Aorta (tissue), 5 donors: ENCODE data around the gene TMPRSS9. TPM values are rescaled to one million over a fixed set of nuclear protein-coding genes. Genes with fewer than 3 reads are reported as not detected.
"Not testable (repeated sequence)": the region's sequence is repeated elsewhere in the genome, so short reads cannot be mapped to it uniquely, and the experiment has no call there.

Source experiments
- ATAC-seq: fragments of 200-7000 bp; cut with Tn5 transposase; one replicate; pipeline ENCODE4 v1.9.1; 2022; ENCODE audit warnings: moderate library complexity; ENCODE audit not compliant: low FRiP score
- DNase-seq, 2 donors: peaks; one replicate each; pipeline ENCODE4 v3.0.0-alpha.2; 2020
- H3K27ac ChIP-seq, 2 donors: one replicate each; pipeline ENCODE4 v1.5.1; 2013; ENCODE audit warnings: low read length in 2 of 2, mild to moderate bottlenecking in 2 of 2, moderate library complexity in 2 of 2, control low read depth in 1 of 2, inconsistent platforms in 1 of 2, low read depth in 1 of 2
- H3K27me3 ChIP-seq, 2 donors: one replicate each; pipeline ENCODE4 v1.6.1; 2013; ENCODE audit warnings: control low read depth in 1 of 2, low read length in 1 of 2, mild to moderate bottlenecking in 1 of 2, moderate library complexity in 1 of 2; ENCODE audit not compliant: insufficient read depth in 2 of 2, control insufficient read depth in 1 of 2
- H3K36me3 ChIP-seq, 2 donors: one replicate each; pipeline ENCODE4 v1.6.1; 2013; ENCODE audit warnings: control low read depth in 1 of 2, low read length in 1 of 2, mild to moderate bottlenecking in 1 of 2; ENCODE audit not compliant: insufficient read depth in 2 of 2, control insufficient read depth in 1 of 2
- H3K4me1 ChIP-seq, 2 donors: one replicate each; pipeline ENCODE4 v1.6.1; 2013; ENCODE audit warnings: low read length in 2 of 2, control low read depth in 1 of 2, mild to moderate bottlenecking in 1 of 2, moderate library complexity in 1 of 2; ENCODE audit not compliant: insufficient read depth in 2 of 2, control insufficient read depth in 1 of 2
- H3K4me3 ChIP-seq, 2 donors: one replicate each; pipeline ENCODE4 v1.5.1; 2013; ENCODE audit warnings: low read length in 2 of 2, control low read depth in 1 of 2, mild to moderate bottlenecking in 1 of 2
- H3K9me3 ChIP-seq: one replicate; pipeline ENCODE4 v1.6.1; 2013; ENCODE audit warnings: mild to moderate bottlenecking, low read length; ENCODE audit not compliant: control insufficient read depth
- WGBS, 2 donors: extraction: QIAGEN DNeasy Blood & Tissue Kit; methylation state at CpG; one replicate each; pipeline ENCODE4 v1.1.7; 2013; 5-methylcytosine and 5-hydroxymethylcytosine counted together
- intact Hi-C, 2 donors: fragments of 100-400 bp; cut with DNase I; formaldehyde crosslinking; loops; one replicate each; pipeline versions ENCODE4 v1.14.2 to v1.15.0; 2022
- polyA plus RNA-seq, 2 donors: library from polyadenylated mRNA; stranded (reverse); fragments of 200-250 nt; gene quantifications; one replicate each; pipeline ENCODE4 v1.2.3, GENCODE V29; 2013
- total RNA-seq, 2 donors: library from RNA; stranded (reverse); fragmentation: NEBNext Ultra II Directional; extraction: Animal tissue kit (Norgen Biotek cat#: 25700); gene quantifications; one replicate each; pipeline ENCODE4 v1.2.1, GENCODE V29; 2021
- donor health status: healthy with polysubstance abuse.
- donor health status: Bipolar disorder and iron deficiency.
- donor health status: DM: no; HTN: no; CAD: no.
- donor health status: DM: no; HTN: no; CAD: no.
- donor health status: DM: yes; HTN: yes; CAD: no.

TMPRSS9 gene
- total and polyA plus RNA-seq, 4 donors = 0.23 to 0.27 TPM; not detected in 2

GRCh38 chr19:2415973-2416319 lies 55.9 kb downstream of the TMPRSS9 start:
- Histone ChIP-seq H3K4me1 (no peaks in the 10 kb centered on the region), H3K9me3 (no peaks in the 10 kb centered on the region), H3K36me3 (no peaks in the 10 kb centered on the region), H3K4me3 (no peak overlapping the region), H3K27ac (no peak overlapping the region), H3K27me3 (no peaks in the 10 kb centered on the region)
- no peak for DNase-seq
- intact Hi-C loops = no loop called here
- 52 to 59% methylated on average over 6 of the region's 6 CpGs for WGBS, 2 donors
- peak; percentile 22 for ATAC-seq

GRCh38 chr19:2416321-2417097 lies 56.4 kb downstream of the TMPRSS9 start:
- ATAC-seq (no peak), DNase-seq (no peak)
- H3K4me1 ChIP-seq = no peaks in the 10 kb centered on the region
- 91 to 92% methylated on average over 18 to 19 of the region's 19 CpGs for WGBS, 2 donors
- H3K9me3 ChIP-seq = no peaks in the 10 kb centered on the region
- H3K27ac ChIP-seq = no peak overlapping the region
- H3K36me3 ChIP-seq = no peaks in the 10 kb centered on the region
- H3K4me3 ChIP-seq = no peak overlapping the region
- no peaks in the 10 kb centered on the region for H3K27me3 ChIP-seq
- intact Hi-C loops = no loop called here

- H3K27me3 ChIP-seq, DNase-seq, H3K4me3 ChIP-seq, H3K4me1 ChIP-seq, intact Hi-C loops, H3K9me3 ChIP-seq, H3K36me3 ChIP-seq, H3K27ac ChIP-seq, ATAC-seq: not testable (repeated sequence)
- WGBS, 2 donors = 95 to 96% methylated on average over 8 of the region's 8 CpGs
Measured at GRCh38 chr19:2417436-2417835, 57.4 kb downstream of the TMPRSS9 start.

GRCh38 chr19:2417881-2418406 lies 57.9 kb downstream of the TMPRSS9 start:
- ATAC-seq = no peak
- 76 to 87% methylated on average over 13 of the region's 13 CpGs for WGBS, 2 donors
- no peak for DNase-seq
- H3K4me1 ChIP-seq = no peaks in the 10 kb centered on the region
- H3K27me3 ChIP-seq = no peaks in the 10 kb centered on the region
- no peaks in the 10 kb centered on the region for H3K36me3 ChIP-seq
- no peak overlapping the region for H3K27ac ChIP-seq
- H3K9me3 ChIP-seq = no peaks in the 10 kb centered on the region
- intact Hi-C loops = no loop called here
- no peak overlapping the region for H3K4me3 ChIP-seq

GRCh38 chr19:2419754-2420153 lies 59.7 kb downstream of the TMPRSS9 start:
- DNase-seq (no peak), ATAC-seq (no peak)

GRCh38 chr19:2420490-2420889 lies 60.4 kb downstream of the TMPRSS9 start:
- Histone ChIP-seq H3K4me1 (no peaks in the 10 kb centered on the region), H3K27ac (no peak overlapping the region), H3K9me3 (no peaks in the 10 kb centered on the region), H3K27me3 (no peaks in the 10 kb centered on the region), H3K36me3 (no peaks in the 10 kb centered on the region), H3K4me3 (no peak overlapping the region)
- intact Hi-C loops = no loop called here
- WGBS, 2 donors = 84 to 95% methylated on average over 2 of the region's 2 CpGs
- ATAC-seq = no peak
- DNase-seq = no peak

More at GRCh38 chr19:2419754-2420153, 59.7 kb downstream of the TMPRSS9 start:
- Histone ChIP-seq H3K9me3 (no peaks in the 10 kb centered on the region), H3K36me3 (no peaks in the 10 kb centered on the region), H3K4me1 (no peaks in the 10 kb centered on the region), H3K27me3 (no peaks in the 10 kb centered on the region), H3K4me3 (no peak overlapping the region), H3K27ac (no peak overlapping the region)
- intact Hi-C loops = no loop called here
- 93 to 94% methylated on average over 7 of the region's 7 CpGs for WGBS, 2 donors

GRCh38 chr19:2421581-2422306 lies 61.7 kb downstream of the TMPRSS9 start:
- no peak for DNase-seq
- ATAC-seq = no peak
- H3K4me1 ChIP-seq = no peaks in the 10 kb centered on the region
- 88 to 90% methylated on average over 23 of the region's 23 CpGs for WGBS, 2 donors
- no peaks in the 10 kb centered on the region for H3K9me3 ChIP-seq
- intact Hi-C loops = no loop called here
- H3K27ac ChIP-seq = no peak overlapping the region
- H3K36me3 ChIP-seq = no peaks in the 10 kb centered on the region
- H3K27me3 ChIP-seq = no peaks in the 10 kb centered on the region
- H3K4me3 ChIP-seq = no peak overlapping the region

GRCh38 chr19:2423071-2423914 lies 63.2 kb downstream of the TMPRSS9 start:
- Histone ChIP-seq H3K27ac (no peak overlapping the region), H3K4me1 (no peaks in the 10 kb centered on the region), H3K9me3 (no peaks in the 10 kb centered on the region), H3K27me3 (no peaks in the 10 kb centered on the region), H3K36me3 (no peaks in the 10 kb centered on the region), H3K4me3 (no peak overlapping the region)
- intact Hi-C loops = no loop called here
- ATAC-seq (no peak), DNase-seq (no peak)
- 86 to 87% methylated on average over 18 to 19 of the region's 19 CpGs for WGBS, 2 donors
